H1 (cell line): ENCODE results near the gene CCDC182. TPM values are rescaled to one million over a fixed set of nuclear protein-coding genes. Genes with fewer than 3 reads are reported as not detected.

Experiments
- CTCF ChIA-PET: fragments of 300-600 bp; sonication (Branson Sonifier 250); formaldehyde crosslinking; loops from one replicate; lab custom pipeline; 2021; ENCODE audit not compliant: partially characterized antibody; lab: Charles Lee
- POLR2A ChIA-PET: fragments of 300-600 bp; sonication (Branson Sonifier 250); formaldehyde crosslinking; loops from one replicate; lab custom pipeline; 2021; ENCODE audit warnings: inconsistent platforms; ENCODE audit not compliant: partially characterized antibody; lab: Charles Lee
- DNase-seq, 2 experiments: peaks; one replicate each; pipeline versions ENCODE4 v3.0.0 to v3.0.0-alpha.2; 2010 to 2022; ENCODE audit warnings: low spot score in 2 of 2, low read depth in 1 of 2, mixed read lengths in 1 of 2
- FAIRE-seq: peaks from 2 replicates; lab custom pipeline; 2011; peaks lifted over from hg19 to GRCh38; lab: Jason Lieb, UNC
- H2AFZ ChIP-seq: 2 replicates; pipeline ENCODE4 v1.8.1; 2012; ENCODE audit warnings: low read length, inconsistent platforms
- H2AK5ac ChIP-seq: 2 replicates; pipeline ENCODE4 v1.6.1; 2013; ENCODE audit warnings: low read depth, low read length
- H2BK120ac ChIP-seq: replicated peaks from 2 replicates; pipeline ENCODE3; 2013; ENCODE audit warnings: low read depth, low read length, inconsistent platforms
- H2BK12ac ChIP-seq: 2 replicates; pipeline ENCODE4 v1.6.1; 2013; ENCODE audit warnings: low read depth, low read length
- H2BK15ac ChIP-seq: 2 replicates; pipeline ENCODE4 v1.6.1; 2013; ENCODE audit warnings: low read length
- H2BK20ac ChIP-seq: 2 replicates; pipeline ENCODE4 v1.6.1; 2013; ENCODE audit warnings: low read length
- H2BK5ac ChIP-seq: 2 replicates; pipeline ENCODE4 v1.6.1; 2013; ENCODE audit warnings: low read depth, low read length
- H3K14ac ChIP-seq: 2 replicates; pipeline ENCODE4 v1.6.1; 2013; ENCODE audit warnings: inconsistent platforms; ENCODE audit not compliant: insufficient read length
- H3K18ac ChIP-seq: 2 replicates; pipeline ENCODE4 v1.6.1; 2013; ENCODE audit warnings: low read length; ENCODE audit errors: extremely low read depth
- H3K23ac ChIP-seq: 2 replicates; pipeline ENCODE4 v1.6.1; 2013; ENCODE audit warnings: inconsistent platforms; ENCODE audit not compliant: insufficient read length
- H3K23me2 ChIP-seq: 2 replicates; pipeline ENCODE4 v1.6.1; 2013; ENCODE audit warnings: low read depth, low read length
- H3K27ac ChIP-seq: 2 replicates; pipeline ENCODE4 v1.6.1; 2011; ENCODE audit warnings: low read depth, low read length, inconsistent platforms
- H3K27me3 ChIP-seq, 4 experiments: replicated peaks in 1 of 4; 1 replicate in 1 of 4; 2 replicates in 3 of 4; pipeline versions ENCODE4 v1.6.1 to v1.8.1; 2011 to 2013; ENCODE audit warnings: low read length in 3 of 4, mild to moderate bottlenecking in 3 of 4, inconsistent platforms in 2 of 4, mixed read lengths in 2 of 4, moderate library complexity in 1 of 4; ENCODE audit not compliant: control insufficient read depth in 3 of 4, insufficient read depth in 3 of 4; ENCODE audit errors: extremely low read depth in 1 of 4
- H3K36me3 ChIP-seq, 4 experiments: 2 replicates each; pipeline versions ENCODE4 v1.6.1 to v1.8.1; 2011 to 2013; ENCODE audit warnings: mild to moderate bottlenecking in 4 of 4, low read length in 3 of 4, moderate library complexity in 2 of 4, control low read depth in 1 of 4, inconsistent platforms in 1 of 4; ENCODE audit not compliant: insufficient read depth in 4 of 4, control insufficient read depth in 2 of 4
- H3K4ac ChIP-seq: replicated peaks from 2 replicates; pipeline ENCODE3; 2013; ENCODE audit warnings: low read length, low read depth, mixed read lengths, inconsistent platforms; ENCODE audit not compliant: insufficient read length
- H3K4me1 ChIP-seq, 4 experiments: replicated peaks in 1 of 4; 1 replicate in 1 of 4; 2 replicates in 3 of 4; pipeline versions ENCODE4 v1.6.1 to v1.8.1; 2011 to 2013; ENCODE audit warnings: low read length in 3 of 4, inconsistent platforms in 2 of 4, mixed read lengths in 1 of 4; ENCODE audit not compliant: insufficient read depth in 4 of 4, control insufficient read depth in 3 of 4
- H3K4me2 ChIP-seq, 2 experiments: 2 replicates each; pipeline versions ENCODE4 v1.6.1 to v1.8.1; 2011 to 2013; ENCODE audit warnings: low read depth in 2 of 2, low read length in 2 of 2, control low read depth in 1 of 2, inconsistent platforms in 1 of 2, mild to moderate bottlenecking in 1 of 2; ENCODE audit not compliant: insufficient read depth in 1 of 2
- H3K4me3 ChIP-seq, 4 experiments: fragments of 200-600, 300-600 bp in 1 of 4; sonication (generic), shearing (Covaris generic), sonication (Bioruptor Twin) in 1 of 4; 2 replicates each; pipeline versions ENCODE4 v1.5.1 to v1.8.1; 2011 to 2016; ENCODE audit warnings: low read length in 4 of 4, low read depth in 3 of 4, control low read depth in 2 of 4, inconsistent platforms in 2 of 4, mild to moderate bottlenecking in 2 of 4, mixed read lengths in 1 of 4, moderate library complexity in 1 of 4; ENCODE audit not compliant: insufficient read depth in 2 of 4; ENCODE audit errors: extremely low read depth in 1 of 4
- H3K56ac ChIP-seq: replicated peaks from 2 replicates; pipeline ENCODE3; 2013; ENCODE audit warnings: low read depth, mild to moderate bottlenecking, mixed read lengths, low read length, inconsistent platforms; ENCODE audit not compliant: insufficient read length
- H3K79me1 ChIP-seq: 2 replicates; pipeline ENCODE4 v1.6.1; 2013; ENCODE audit warnings: low read depth, low read length, control low read depth
- H3K79me2 ChIP-seq, 2 experiments: 2 replicates each; pipeline versions ENCODE4 v1.6.1 to v1.8.1; 2012 to 2013; ENCODE audit warnings: low read length in 2 of 2, mild to moderate bottlenecking in 2 of 2, inconsistent platforms in 1 of 2; ENCODE audit not compliant: insufficient read depth in 2 of 2, control insufficient read depth in 1 of 2
- H3K9ac ChIP-seq, 4 experiments: replicated peaks in 1 of 4; 1 replicate in 1 of 4; 2 replicates in 3 of 4; pipeline versions ENCODE4 v1.6.1 to v1.8.1; 2011 to 2013; ENCODE audit warnings: low read depth in 3 of 4, low read length in 3 of 4, control low read depth in 2 of 4, mild to moderate bottlenecking in 2 of 4, moderate library complexity in 2 of 4, inconsistent platforms in 1 of 4; ENCODE audit errors: extremely low read depth in 1 of 4
- H3K9me3 ChIP-seq, 2 experiments: 2 replicates each; pipeline versions ENCODE4 v1.6.1 to v1.8.1; 2012 to 2013; ENCODE audit warnings: mild to moderate bottlenecking in 2 of 2, moderate library complexity in 2 of 2, control low read depth in 1 of 2, inconsistent platforms in 1 of 2, low read depth in 1 of 2, low read length in 1 of 2, mixed read lengths in 1 of 2; ENCODE audit not compliant: insufficient read depth in 2 of 2
- H4K20me1 ChIP-seq, 2 experiments: replicated peaks in 1 of 2; 2 replicates each; pipeline versions ENCODE3 to v1.8.1; 2011 to 2013; ENCODE audit warnings: inconsistent platforms in 2 of 2, low read length in 2 of 2, mild to moderate bottlenecking in 1 of 2; ENCODE audit not compliant: insufficient read depth in 2 of 2, control insufficient read depth in 1 of 2
- H4K5ac ChIP-seq: 2 replicates; pipeline ENCODE4 v1.6.1; 2013; ENCODE audit warnings: low read length, low read depth, mixed read lengths, inconsistent platforms; ENCODE audit not compliant: insufficient read length
- H4K8ac ChIP-seq: 2 replicates; pipeline ENCODE4 v1.8.0; 2013; ENCODE audit warnings: mild to moderate bottlenecking, moderate library complexity, low read length, inconsistent platforms; ENCODE audit not compliant: insufficient read depth; ENCODE audit errors: extremely low read depth
- H4K91ac ChIP-seq: replicated peaks from 2 replicates; pipeline ENCODE3; 2013; ENCODE audit warnings: low read length, mixed read lengths, inconsistent platforms; ENCODE audit not compliant: insufficient read length
- CHD2 ChIP-seq: IDR thresholded peaks from 2 replicates; pipeline ENCODE4 v1.6.1; 2012; ENCODE audit warnings: low read length, improper control_type of control experiment
- GTF2F1 ChIP-seq: IDR thresholded peaks from 2 replicates; pipeline ENCODE4 v1.6.1; 2012; ENCODE audit warnings: low read depth, low read length, improper control_type of control experiment, borderline replicate concordance
- HDAC2 ChIP-seq, 2 experiments: fragments of 300-600 bp in 1 of 2; sonication (generic) in 1 of 2; IDR thresholded peaks; 2 replicates each; pipeline ENCODE4 v1.6.1; 2011 to 2012; ENCODE audit warnings: low read depth in 2 of 2, low read length in 2 of 2, mild to moderate bottlenecking in 2 of 2, moderate library complexity in 2 of 2, borderline replicate concordance in 1 of 2, inconsistent platforms in 1 of 2
- RFX5 ChIP-seq: IDR thresholded peaks from 2 replicates; pipeline ENCODE4 v1.6.1; 2011; ENCODE audit warnings: low read depth, low read length, improper control_type of control experiment, borderline replicate concordance
- WGBS, 2 experiments: shearing (Covaris generic) in 1 of 2; methylation state at CpG; one replicate each; pipeline versions ENCODE4 v1.1.6 to v1.1.7; 2013 to 2015; ENCODE audit warnings: low lambda C conversion rate in 2 of 2, mixed read lengths in 2 of 2, inconsistent platforms in 1 of 2, low coverage in 1 of 2, missing lambda C conversion rate in 1 of 2; ENCODE audit not compliant: insufficient replicate concordance in 2 of 2, insufficient coverage in 1 of 2, insufficient read length in 1 of 2; ENCODE audit errors: extremely low coverage in 1 of 2, missing lambda C conversion rate in 1 of 2; 5-methylcytosine and 5-hydroxymethylcytosine counted together
- polyA plus RNA-seq, 7 experiments: library from polyadenylated mRNA; depleted of rRNA in 3 of 7; stranded (reverse) in 5 of 7; unstranded in 2 of 7; fragments of >200 nt in 5 of 7; fragments of 200-250 nt in 2 of 7; gene quantifications; 1 replicate in 5 of 7; 2 replicates in 1 of 7; 4 replicates in 1 of 7; pipeline versions ENCODE4 v1.2.1 to v1.2.3, GENCODE V29; 2011 to 2013; ENCODE audit warnings: missing spikeins in 2 of 7, mixed read lengths in 2 of 7
- total RNA-seq: library from RNA; stranded (reverse); fragmentation: NEBNext Ultra II Directional; extraction: Animal tissue kit (Norgen Biotek cat#: 25700); gene quantifications from 2 replicates; pipeline ENCODE4 v1.2.1, GENCODE V29; 2021

The CCDC182 gene
- total and polyA plus RNA-seq, 2 of the 8 experiments (the other 6 are each of a cell fraction or from before 2014, with no cell fraction given), result not detected

- no peak for FAIRE-seq
- CTCF ChIA-PET, result interaction anchor here (1.0 to 3.4 kb wide), 6 partner anchors 16 to 735 kb away, joined by 3 to 23 read pairs (median 5); no protein-coding TSS in a partner anchor
- 91% methylated on average over 26 of the region's 26 CpGs; no CpG with 5 or more reads in 1 of the 2 experiments for WGBS, 2 experiments
- TF ChIP-seq CHD2, result no peak
- no peak for TF ChIP-seq RFX5
- no peak for TF ChIP-seq GTF2F1
- TF ChIP-seq HDAC2 (IDR thresholded peaks at IDR 0.05; ENCODE audit: borderline replicate concordance in 1 of 2, low read depth in 2 of 2, low read length in 2 of 2), result no peak
These were observed 616 bp downstream of the CCDC182 start for GRCh38 chr17:57744195-57745170.

More at GRCh38 chr17:57744195-57745170, 616 bp downstream of the CCDC182 start:
- H3K23ac ChIP-seq, result no peak overlapping the region
- H2BK20ac ChIP-seq, result no peak overlapping the region
- H2AFZ ChIP-seq, result no peak overlapping the region
- no peak overlapping the region for H2AK5ac ChIP-seq
- no peak for DNase-seq
- H4K8ac ChIP-seq, result no peak overlapping the region
- no peaks in the 10 kb centered on the region for H4K20me1 ChIP-seq
- no peak overlapping the region for H3K56ac ChIP-seq
- POLR2A ChIA-PET, result no interaction called here
- no peaks in the 10 kb centered on the region for H3K27me3 ChIP-seq
- H3K4me1 ChIP-seq, result no peaks in the 10 kb centered on the region; a peak in 1 of 7 replicates
- no peak overlapping the region for H3K18ac ChIP-seq
- H3K79me2 ChIP-seq, result no peaks in the 10 kb centered on the region
- H2BK5ac ChIP-seq, result no peak overlapping the region
- H2BK12ac ChIP-seq, result no peak overlapping the region
- H3K9me3 ChIP-seq, result no peaks in the 10 kb centered on the region
- no peak overlapping the region for H3K4me3 ChIP-seq
- H3K9ac ChIP-seq, result no peak overlapping the region
- H2BK15ac ChIP-seq, result no peak overlapping the region
- no peak overlapping the region for H3K4me2 ChIP-seq
- H3K4ac ChIP-seq, result no peak overlapping the region
- H3K23me2 ChIP-seq, result no peaks in the 10 kb centered on the region; the same call in 1 of the 2 replicates
- H2BK120ac ChIP-seq, result no peak overlapping the region
- H4K5ac ChIP-seq, result no peak overlapping the region
- H3K36me3 ChIP-seq, result no peaks in the 10 kb centered on the region
- H3K14ac ChIP-seq, result no peak overlapping the region
- no peaks in the 10 kb centered on the region for H3K79me1 ChIP-seq
- no peak overlapping the region for H3K27ac ChIP-seq
- no peak overlapping the region for H4K91ac ChIP-seq
